SU-DHL-6 (cell line): Measurements from ENCODE around the gene COA8.

ENCODE experiments used
- H2AFZ ChIP-seq: fragments of 200-600 bp; sonication (generic); 2 replicates; pipeline ENCODE4 v1.6.1; 2014; ENCODE audit warnings: low read depth, mild to moderate bottlenecking, moderate library complexity, mixed read lengths, antibody characterized with exemption, low read length; ENCODE audit not compliant: severe bottlenecking
- H3F3A ChIP-seq: fragments of 200-600 bp; shearing (Covaris generic); 2 replicates; pipeline ENCODE4 v1.6.0; 2016; ENCODE audit warnings: antibody characterized with exemption, mild to moderate bottlenecking; ENCODE audit not compliant: insufficient read depth
- H3K27ac ChIP-seq: fragments of 200-600 bp; sonication (generic); 2 replicates; pipeline ENCODE4 v1.5.1; 2016; ENCODE audit warnings: low read depth, mild to moderate bottlenecking, low read length, moderate library complexity, mixed read lengths
- H3K27me3 ChIP-seq: fragments of 200-600 bp; sonication (generic), shearing (Covaris generic); 2 replicates; pipeline ENCODE4 v1.6.0; 2014; ENCODE audit warnings: mild to moderate bottlenecking, low read length
- H3K36me3 ChIP-seq: fragments of 200-600 bp; sonication (generic); 2 replicates; pipeline ENCODE4 v1.6.1; 2014; ENCODE audit warnings: mild to moderate bottlenecking, low read length, mixed read lengths
- H3K4me2 ChIP-seq: fragments of 300-600, 200-600 bp; shearing (Covaris generic), sonication (generic); 2 replicates; pipeline ENCODE4 v1.6.0; 2014; ENCODE audit warnings: low read length, low read depth, mild to moderate bottlenecking; ENCODE audit not compliant: poor library complexity, severe bottlenecking
- H3K4me3 ChIP-seq: fragments of 200-600 bp; sonication (generic); 2 replicates; pipeline ENCODE4 v1.5.1; 2014; ENCODE audit warnings: antibody characterized with exemption, low read length, mild to moderate bottlenecking, mixed read lengths; ENCODE audit not compliant: insufficient read depth, poor library complexity, severe bottlenecking
- H3K79me2 ChIP-seq: fragments of 200-600 bp; sonication (generic); 2 replicates; pipeline ENCODE4 v1.6.1; 2014; ENCODE audit warnings: mild to moderate bottlenecking, low read length, moderate library complexity; ENCODE audit not compliant: insufficient read depth
- H3K9ac ChIP-seq: fragments of 200-600 bp; sonication (generic); 2 replicates; pipeline ENCODE4 v1.7.0; 2014; ENCODE audit warnings: mild to moderate bottlenecking, low read length
- H3K9me2 ChIP-seq: fragments of 200-600 bp; sonication (generic); replicated peaks from 2 replicates; pipeline ENCODE4 v1.6.1; 2014; ENCODE audit warnings: low read length; ENCODE audit not compliant: insufficient read depth
- H3K9me3 ChIP-seq: fragments of 200-600 bp; sonication (generic); 2 replicates; pipeline ENCODE4 v1.6.1; 2014; ENCODE audit warnings: low read length, mixed read lengths; ENCODE audit not compliant: insufficient read depth
- H4K20me1 ChIP-seq: fragments of 200-600 bp; sonication (generic); 2 replicates; pipeline ENCODE4 v1.6.1; 2014; ENCODE audit warnings: low read depth, mild to moderate bottlenecking, antibody characterized with exemption, low read length, moderate library complexity, mixed read lengths
- EZH2phosphoT487 ChIP-seq: fragments of 200-600 bp; sonication (generic), shearing (Covaris generic); conservative IDR thresholded peaks from 2 replicates; pipeline ENCODE4 v1.6.1; 2018; ENCODE audit warnings: mild to moderate bottlenecking, antibody characterized with exemption, low read length, moderate library complexity, mixed read lengths
- TF ChIP-seq, protein P1 (sequence below): fragments of 200-600 bp; sonication (generic); IDR thresholded peaks from one replicate; pipeline ENCODE4 v1.5.1; 2017; ENCODE audit warnings: antibody characterized with exemption, mild to moderate bottlenecking, low read length, moderate library complexity; ENCODE audit not compliant: insufficient read depth, poor library complexity, severe bottlenecking

Gene COA8

DNA sequence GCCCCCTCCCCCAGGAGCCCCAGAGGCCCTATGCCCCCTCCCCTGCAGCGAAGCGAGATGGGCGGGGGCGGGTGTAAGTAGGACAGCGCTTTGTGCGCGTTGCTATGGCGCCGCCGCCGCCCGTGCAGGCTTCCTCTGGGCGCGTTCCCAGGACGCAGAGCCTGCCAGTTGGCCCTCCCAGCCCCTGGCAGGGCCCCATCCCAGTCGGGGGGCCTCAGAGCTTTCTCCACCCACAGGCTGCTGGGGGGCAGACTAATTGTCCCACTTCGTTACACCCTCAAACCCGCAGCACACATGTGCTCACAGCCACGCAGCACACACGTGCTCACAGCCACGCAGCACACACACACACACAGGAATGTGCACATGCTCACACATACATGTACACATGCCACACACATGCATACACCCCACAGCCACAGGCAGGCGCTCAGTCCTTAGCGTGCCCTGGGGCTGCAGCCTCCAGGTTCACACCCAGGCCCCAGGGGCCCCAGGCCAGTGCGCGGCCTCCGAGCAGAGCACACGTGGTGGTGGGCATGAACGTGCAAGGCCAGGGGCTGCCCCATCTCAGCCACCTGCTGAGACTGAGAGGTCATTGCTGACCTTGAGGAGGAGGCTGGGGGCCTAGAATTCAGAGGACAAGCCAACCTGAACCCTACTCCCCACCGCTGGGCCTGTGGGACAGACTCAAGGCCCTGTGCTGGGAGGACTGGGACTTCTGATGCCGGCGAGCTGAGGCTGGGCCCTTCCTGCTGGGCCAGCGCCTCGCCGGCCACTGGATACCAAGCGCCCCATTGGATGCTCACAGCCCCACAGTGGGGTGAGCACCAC is 18.2 kb upstream of the COA8 start:
- Histone ChIP-seq H3K9me3 (no peaks in the 10 kb centered on the region), H3K79me2 (no peaks in the 10 kb centered on the region), H3F3A (no peaks in the 10 kb centered on the region), H3K27ac (no peak overlapping the region), H3K9ac (no peak overlapping the region), H3K36me3 (no peaks in the 10 kb centered on the region), H3K27me3 (no peaks in the 10 kb centered on the region), H3K4me2 (no peak overlapping the region), H2AFZ (no peak overlapping the region), H3K9me2 (no peaks in the 10 kb centered on the region), H3K4me3 (no peak overlapping the region), H4K20me1 (no peaks in the 10 kb centered on the region)
- no peak for TF ChIP-seq EZH2phosphoT487
- TF ChIP-seq, protein P1, sequence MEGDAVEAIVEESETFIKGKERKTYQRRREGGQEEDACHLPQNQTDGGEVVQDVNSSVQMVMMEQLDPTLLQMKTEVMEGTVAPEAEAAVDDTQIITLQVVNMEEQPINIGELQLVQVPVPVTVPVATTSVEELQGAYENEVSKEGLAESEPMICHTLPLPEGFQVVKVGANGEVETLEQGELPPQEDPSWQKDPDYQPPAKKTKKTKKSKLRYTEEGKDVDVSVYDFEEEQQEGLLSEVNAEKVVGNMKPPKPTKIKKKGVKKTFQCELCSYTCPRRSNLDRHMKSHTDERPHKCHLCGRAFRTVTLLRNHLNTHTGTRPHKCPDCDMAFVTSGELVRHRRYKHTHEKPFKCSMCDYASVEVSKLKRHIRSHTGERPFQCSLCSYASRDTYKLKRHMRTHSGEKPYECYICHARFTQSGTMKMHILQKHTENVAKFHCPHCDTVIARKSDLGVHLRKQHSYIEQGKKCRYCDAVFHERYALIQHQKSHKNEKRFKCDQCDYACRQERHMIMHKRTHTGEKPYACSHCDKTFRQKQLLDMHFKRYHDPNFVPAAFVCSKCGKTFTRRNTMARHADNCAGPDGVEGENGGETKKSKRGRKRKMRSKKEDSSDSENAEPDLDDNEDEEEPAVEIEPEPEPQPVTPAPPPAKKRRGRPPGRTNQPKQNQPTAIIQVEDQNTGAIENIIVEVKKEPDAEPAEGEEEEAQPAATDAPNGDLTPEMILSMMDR, result no peak

DNA sequence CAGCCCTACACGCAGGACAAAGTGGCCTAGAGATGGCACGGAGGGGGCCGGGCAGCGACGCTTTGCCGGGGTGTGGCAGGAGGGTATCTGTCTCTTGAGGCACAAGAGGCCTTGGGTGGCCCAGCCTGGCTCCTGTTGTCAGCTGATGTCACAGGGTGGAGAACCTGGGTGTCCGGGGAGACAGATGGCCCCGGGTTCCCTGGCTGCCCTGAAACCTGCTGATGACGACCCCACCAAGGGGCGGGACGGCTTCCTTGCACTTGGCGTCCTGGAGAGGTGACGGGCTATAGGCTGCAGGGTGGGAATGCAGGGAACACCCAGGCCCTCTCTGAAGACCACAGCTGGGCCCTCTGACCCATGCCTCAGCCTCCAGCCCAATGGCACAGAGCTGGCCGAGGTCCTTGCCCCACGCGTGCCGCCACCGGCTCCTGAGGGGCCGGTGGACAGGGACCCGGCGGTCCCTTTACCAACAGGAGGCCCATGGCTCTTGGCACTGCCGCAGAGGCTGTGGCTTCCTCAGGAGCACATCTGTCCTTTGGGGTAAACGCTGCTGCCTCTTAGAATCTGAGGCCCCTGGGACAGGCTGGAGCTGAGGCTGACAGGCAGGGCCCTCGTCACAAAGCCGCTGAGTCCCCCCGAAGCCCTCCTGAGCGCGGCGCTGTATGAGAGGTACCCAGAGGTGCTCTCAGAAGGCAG is 17.4 kb upstream of the COA8 start:
- no peak for TF ChIP-seq EZH2phosphoT487
- TF ChIP-seq, protein P1, result no peak
- Histone ChIP-seq H3K9ac (no peak overlapping the region), H3K4me2 (no peak overlapping the region)

DNA sequence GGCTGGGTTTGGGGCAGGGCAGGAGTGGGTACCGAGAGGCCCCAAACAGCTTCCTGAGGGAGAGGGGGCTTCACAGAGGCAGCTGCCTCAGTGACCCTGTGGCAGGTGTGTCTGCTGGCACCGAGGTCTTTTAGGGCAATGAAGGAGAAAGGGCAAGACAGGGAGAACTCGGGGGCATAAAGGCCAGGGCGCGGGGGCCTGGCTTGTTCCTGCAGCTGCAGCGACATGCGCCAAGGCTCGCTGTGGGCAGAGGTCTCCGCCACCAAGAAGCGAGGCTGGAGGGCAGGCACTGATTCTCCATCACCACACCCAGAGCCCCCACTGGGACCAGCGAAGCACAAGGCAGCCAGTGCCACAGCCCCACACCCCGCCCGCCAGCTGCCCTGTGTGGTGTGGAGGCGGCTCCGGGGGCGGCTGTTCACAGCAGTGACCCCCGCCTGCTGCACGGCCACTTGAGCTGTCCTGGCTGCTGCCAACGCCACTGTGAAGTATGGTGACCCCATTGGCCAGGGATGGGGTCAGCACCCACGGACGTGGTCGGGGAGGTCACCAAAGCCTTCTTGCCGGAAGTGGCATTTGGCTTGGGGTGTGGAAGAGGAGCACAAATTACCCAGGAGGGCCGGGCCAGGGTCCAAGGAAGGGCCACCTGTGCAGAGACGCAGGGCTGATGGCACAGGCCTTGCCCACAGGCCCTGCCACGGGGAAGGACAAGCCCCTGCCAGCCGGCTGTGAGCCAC is 16.7 kb upstream of the COA8 start:
- Histone ChIP-seq H3K9ac (no peak overlapping the region), H3K9me2 (no peaks in the 10 kb centered on the region), H4K20me1 (no peaks in the 10 kb centered on the region), H3K4me3 (no peak overlapping the region), H3K9me3 (no peaks in the 10 kb centered on the region), H3K36me3 (no peaks in the 10 kb centered on the region), H3K27me3 (no peaks in the 10 kb centered on the region), H3K79me2 (no peaks in the 10 kb centered on the region), H2AFZ (no peak overlapping the region), H3F3A (no peaks in the 10 kb centered on the region), H3K4me2 (no peak overlapping the region), H3K27ac (no peak overlapping the region)
- no peak for TF ChIP-seq EZH2phosphoT487
- TF ChIP-seq, protein P1, result no peak

More for the DNA sequence above, 17.4 kb upstream of the COA8 start:
- Histone ChIP-seq H3K79me2 (no peaks in the 10 kb centered on the region), H3K9me3 (no peaks in the 10 kb centered on the region), H3F3A (no peaks in the 10 kb centered on the region), H3K36me3 (no peaks in the 10 kb centered on the region), H3K27me3 (no peaks in the 10 kb centered on the region), H3K9me2 (no peaks in the 10 kb centered on the region), H3K27ac (no peak overlapping the region), H3K4me3 (no peak overlapping the region), H4K20me1 (no peaks in the 10 kb centered on the region), H2AFZ (no peak overlapping the region)
